GM12878 (cell line): ENCODE data around the gene CFAP47. TPM values are rescaled to one million over a fixed set of nuclear protein-coding genes. Genes with fewer than 3 reads are reported as not detected.

ENCODE experiments used
- ATAC-seq: fragments of 200-7000 bp; cut with Tn5 transposase; 3 replicates; pipeline ENCODE4 v1.9.1; 2020; ENCODE audit warnings: mild to moderate bottlenecking, moderate library complexity
- BruUV-seq: library from RNA; stranded (reverse); fragments of 400-500 nt; replicated peaks from 2 replicates; lab custom pipeline; 2021; lab: Mats Ljungman, UMichigan
- CTCF ChIA-PET: fragments of 300-600 bp; sonication (Branson Sonifier 250); formaldehyde crosslinking; extraction: SDS; loops from one replicate; lab custom pipeline; 2021; ENCODE audit warnings: inconsistent platforms; lab: Yijun Ruan, JAX
- POLR2A ChIA-PET: fragments of 350-600 bp; formaldehyde crosslinking; extraction: SDS; loops from one replicate; lab custom pipeline; 2021; ENCODE audit warnings: inconsistent platforms; lab: Charles Lee
- RAD21 ChIA-PET: fragments of 300-600 bp; sonication (Branson Sonifier 250); formaldehyde crosslinking; loops from one replicate; lab custom pipeline; 2023; ENCODE audit warnings: antibody characterized with exemption; ENCODE audit not compliant: unreplicated experiment; lab: Charles Lee
- SMC1A ChIA-PET: fragments of 300-600 bp; sonication (Branson Sonifier 250); formaldehyde crosslinking; loops from one replicate; lab custom pipeline; 2023; ENCODE audit not compliant: unreplicated experiment, uncharacterized antibody; lab: Charles Lee
- DNase-seq: peaks from one replicate; pipeline ENCODE4 v3.0.0-alpha.2; 2011; ENCODE audit warnings: low read depth, low spot score
- FAIRE-seq: peaks from 3 replicates; lab custom pipeline; 2011; peaks lifted over from hg19 to GRCh38; lab: Jason Lieb, UNC
- H2AFZ ChIP-seq: 2 replicates; pipeline ENCODE4 v1.6.0; 2011; ENCODE audit warnings: low read depth, low read length, control low read depth; ENCODE audit not compliant: control insufficient read depth
- H3K27ac ChIP-seq: 2 replicates; pipeline ENCODE4 v1.5.1; 2011; ENCODE audit warnings: control low read depth; ENCODE audit not compliant: control insufficient read depth, insufficient read depth
- H3K27me3 ChIP-seq, 2 experiments: replicated peaks in 1 of 2; 2 replicates each; pipeline versions ENCODE4 v1.6.0 to v1.6.1; 2011; ENCODE audit warnings: low read length in 1 of 2; ENCODE audit not compliant: control insufficient read depth in 2 of 2, insufficient read depth in 2 of 2
- H3K36me3 ChIP-seq, 2 experiments: 2 replicates each; pipeline ENCODE4 v1.5.1; 2011; ENCODE audit warnings: low read length in 1 of 2; ENCODE audit not compliant: control insufficient read depth in 2 of 2, insufficient read depth in 2 of 2
- H3K4me1 ChIP-seq: 2 replicates; pipeline ENCODE4 v1.6.1; 2011; ENCODE audit warnings: mild to moderate bottlenecking, low read length, moderate library complexity, mixed read lengths; ENCODE audit not compliant: control insufficient read depth, insufficient read depth
- H3K4me2 ChIP-seq: 2 replicates; pipeline ENCODE4 v1.6.0; 2011; ENCODE audit warnings: control low read depth; ENCODE audit not compliant: control insufficient read depth, insufficient read depth
- H3K4me3 ChIP-seq: fragments of 200-600 bp; sonication (generic); 2 replicates; pipeline ENCODE4 v1.5.1; 2016
- H3K79me2 ChIP-seq: 2 replicates; pipeline ENCODE4 v1.6.0; 2011; ENCODE audit warnings: low read length; ENCODE audit not compliant: control insufficient read depth, insufficient read depth
- H3K9ac ChIP-seq: 2 replicates; pipeline ENCODE4 v1.8.0; 2011; ENCODE audit warnings: low read length, control low read depth, mixed read lengths; ENCODE audit not compliant: control insufficient read depth, insufficient read depth
- H3K9me3 ChIP-seq: replicated peaks from 3 replicates; pipeline ENCODE4 v1.5.1; 2011; ENCODE audit warnings: mild to moderate bottlenecking, low read length; ENCODE audit not compliant: control insufficient read depth, insufficient read depth
- H4K20me1 ChIP-seq: 2 replicates; pipeline ENCODE4 v1.6.0; 2011; ENCODE audit not compliant: control insufficient read depth, insufficient read depth
- ATF3 ChIP-seq: IDR thresholded peaks from 2 replicates; pipeline ENCODE4 v1.6.1; 2011; ENCODE audit warnings: low read depth, mild to moderate bottlenecking, low read length, moderate library complexity, borderline replicate concordance; ENCODE audit errors: extremely low read depth
- BACH1 ChIP-seq: fragments of 450-650 bp; IDR thresholded peaks from 2 replicates; pipeline ENCODE4 v1.6.1; 2017; ENCODE audit warnings: mild to moderate bottlenecking, borderline replicate concordance
- BHLHE40 ChIP-seq, 2 experiments: fragments of 450-650 bp in 1 of 2; IDR thresholded peaks; 2 replicates each; pipeline ENCODE4 v1.6.1; 2011 to 2017; ENCODE audit warnings: low read depth in 2 of 2, borderline replicate concordance in 1 of 2, improper control_type of control experiment in 1 of 2, low read length in 1 of 2, mild to moderate bottlenecking in 1 of 2
- FOXK2 ChIP-seq: fragments of 450-650 bp; IDR thresholded peaks from 2 replicates; pipeline ENCODE4 v1.6.1; 2017; ENCODE audit warnings: mild to moderate bottlenecking, moderate library complexity
- GABPA ChIP-seq: IDR thresholded peaks from 2 replicates; pipeline ENCODE4 v1.6.1; 2014; ENCODE audit warnings: antibody characterized with exemption, low read depth, mild to moderate bottlenecking, inconsistent platforms
- IRF4 ChIP-seq: IDR thresholded peaks from 2 replicates; pipeline ENCODE4 v1.6.1; 2011; ENCODE audit warnings: low read depth, low read length
- MAX ChIP-seq: IDR thresholded peaks from 2 replicates; pipeline ENCODE4 v1.6.1; 2012; ENCODE audit warnings: low read depth, low read length, improper control_type of control experiment
- MTA2 ChIP-seq: fragments of 450-650 bp; IDR thresholded peaks from 2 replicates; pipeline ENCODE4 v1.6.1; 2016; ENCODE audit warnings: low read depth, mild to moderate bottlenecking, moderate library complexity
- NBN ChIP-seq: fragments of 450-650 bp; IDR thresholded peaks from 2 replicates; pipeline ENCODE4 v1.6.1; 2016
- NFIC ChIP-seq: IDR thresholded peaks from 2 replicates; pipeline ENCODE4 v1.6.1; 2012; ENCODE audit warnings: low read depth, mild to moderate bottlenecking, inconsistent platforms, low read length, moderate library complexity
- NR2C2 ChIP-seq: IDR thresholded peaks from 2 replicates; pipeline ENCODE4 v1.6.1; 2011; ENCODE audit warnings: borderline replicate concordance, low read depth; ENCODE audit not compliant: control insufficient read depth, insufficient read length
- SMARCA5 ChIP-seq: fragments of 450-650 bp; IDR thresholded peaks from 2 replicates; pipeline ENCODE4 v1.6.1; 2017; ENCODE audit warnings: mild to moderate bottlenecking
- SUZ12 ChIP-seq: fragments of 200-600 bp; sonication (generic); IDR thresholded peaks from one replicate; pipeline ENCODE4 v1.6.1; 2018; ENCODE audit warnings: antibody characterized with exemption, mild to moderate bottlenecking; ENCODE audit not compliant: unreplicated experiment
- TCF3 ChIP-seq: IDR thresholded peaks from 2 replicates; pipeline ENCODE4 v1.6.1; 2012; ENCODE audit warnings: low read depth, mild to moderate bottlenecking, low read length, borderline replicate concordance; ENCODE audit not compliant: insufficient read depth
- ZBTB40 ChIP-seq: fragments of 450-650 bp; IDR thresholded peaks from 2 replicates; pipeline ENCODE4 v1.6.1; 2016; ENCODE audit warnings: mild to moderate bottlenecking, moderate library complexity, borderline replicate concordance
- ZNF24 ChIP-seq: fragments of 450-650 bp; IDR thresholded peaks from 2 replicates; pipeline ENCODE4 v1.6.1; 2017; ENCODE audit warnings: antibody characterized with exemption, mild to moderate bottlenecking
- ZNF622 ChIP-seq: fragments of 450-650 bp; IDR thresholded peaks from 2 replicates; pipeline ENCODE4 v1.6.1; 2017; ENCODE audit warnings: mild to moderate bottlenecking, inconsistent platforms
- WGBS: methylation state at CpG from one replicate; pipeline ENCODE4 v1.1.6; 2016; ENCODE audit warnings: low lambda C conversion rate; ENCODE audit not compliant: insufficient replicate concordance, insufficient coverage; ENCODE audit errors: missing lambda C conversion rate; 5-methylcytosine and 5-hydroxymethylcytosine counted together
- in situ Hi-C: fragments of 300-500 bp; cut with MboI; formaldehyde crosslinking; loops from 9 replicates; pipeline ENCODE4 v1.14.3; 2018; ENCODE audit warnings: mixed read lengths
- intact Hi-C: fragments of 100-400 bp; cut with micrococcal nuclease; formaldehyde crosslinking; loops from one replicate; pipeline ENCODE4 v1.14.2; 2022; ENCODE audit not compliant: unreplicated experiment
- polyA plus RNA-seq, 11 experiments: library from polyadenylated mRNA; depleted of rRNA in 4 of 11; unstranded in 6 of 11; stranded (reverse) in 5 of 11; fragments of >200 nt; fragmentation: Nextera tagmentation in 4 of 11; fragmentation: Illumina TruSeq in 1 of 11; extraction: Ambion mirVana in 4 of 11; extraction: Trizol in 1 of 11; gene quantifications; 1 replicate in 1 of 11; 2 replicates in 10 of 11; pipeline versions ENCODE4 v1.2.1 to v1.2.3, GENCODE V29; 2011 to 2016; ENCODE audit warnings: inconsistent platforms in 2 of 11, missing spikeins in 2 of 11, low read depth in 1 of 11
- total RNA-seq, 4 experiments: library from RNA; depleted of rRNA in 3 of 4; stranded (reverse); fragments of >200 nt in 3 of 4; fragmentation: Illumina TruSeq in 1 of 4; extraction: Trizol in 1 of 4; gene quantifications; 2 replicates each; pipeline versions ENCODE4 v1.2.1 to v1.2.3, GENCODE V29; 2013 to 2021

Gene CFAP47
- total and polyA plus RNA-seq, 10 of the 15 experiments (the other 5 are each of a cell fraction or from before 2014, with no cell fraction given), result 0.02 to 0.88 (median 0.06) TPM; not detected in 3

- DNase-seq (no peak), FAIRE-seq (no peak)
- POLR2A ChIA-PET, result no interaction called here
- Histone ChIP-seq H3K9me3 (no peaks in the 10 kb centered on the region), H3K27ac (no peak overlapping the region), H3K36me3 (no peaks in the 10 kb centered on the region), H3K79me2 (no peaks in the 10 kb centered on the region), H3K4me2 (no peak overlapping the region), H3K9ac (no peak overlapping the region), H3K4me1 (no peaks in the 10 kb centered on the region), H3K27me3 (no peaks in the 10 kb centered on the region), H3K4me3 (no peak overlapping the region)
- SMC1A ChIA-PET, result no interaction called here
- no TSS peak for BruUV-seq
- whole genome bisulfite sequencing, result 0% methylated on average over 1 of the region's 1 CpG
- RAD21 ChIA-PET, result no interaction called here
- no peak for TF ChIP-seq IRF4
- TF ChIP-seq ZNF24, result no peak
- no peak for TF ChIP-seq NR2C2
- no peak for TF ChIP-seq SUZ12
- no peak for TF ChIP-seq ZNF622
- no peak for TF ChIP-seq TCF3
- no peak for TF ChIP-seq BACH1
- TF ChIP-seq NFIC, result no peak
- TF ChIP-seq ATF3, result no peak
- no peak for TF ChIP-seq MAX
- no peak for TF ChIP-seq BHLHE40 (IDR thresholded peaks at IDR 0.05; ENCODE audit: borderline replicate concordance in 1 of 2, low read depth in 2 of 2, low read length in 1 of 2)
- TF ChIP-seq NBN, result no peak
- no peak for TF ChIP-seq SMARCA5
- TF ChIP-seq GABPA, result no peak
- no peak for TF ChIP-seq FOXK2
- TF ChIP-seq ZBTB40, result no peak
- no peak for TF ChIP-seq MTA2
- TF ChIP-seq, all 136 proteins: peak for 0
- no peak overlapping the region for H2AFZ ChIP-seq
- in situ Hi-C loops, result no loop called here
- ATAC-seq, result no peak
- no peaks in the 10 kb centered on the region for H4K20me1 ChIP-seq
- intact Hi-C loops, result no loop called here
- CTCF ChIA-PET, result no interaction called here
Measured at GRCh38 chrX:36344301-36344700, 424.8 kb downstream of the CFAP47 start.
